ENCODE measurements around the gene PARP11.

The PARP11 gene

GRCh38 chr12:3872800-3873636 lies at the start of gene PARP11:
Gene PARP11 (minus strand): TSS chr12:3873399. CDS start chr12:3873229, 170 bp downstream.
- H3K27ac ChIP-seq (ENCODE audit: low read depth, low read length), result peak within 1 kb of the TSS; percentile 77

GRCh38 chr12:3922033-3922432 lies 48.8 kb upstream of the PARP11 start:
- H3K79me2 ChIP-seq (ENCODE audit: control insufficient read depth, insufficient read depth, low read length, unreplicated experiment), result no peaks in the 10 kb centered on the region
- no peaks in the 10 kb centered on the region for H3K36me3 ChIP-seq (ENCODE audit: insufficient read depth, low read length)
- H3K4me3 ChIP-seq (ENCODE audit: low read depth, low read length), result no peak overlapping the region
- H3K4me1 ChIP-seq (ENCODE audit: control insufficient read depth, insufficient read depth, low read length, unreplicated experiment), result no peaks in the 10 kb centered on the region
- no peak overlapping the region for H3K27ac ChIP-seq (ENCODE audit: low read depth, low read length)
- H2AFZ ChIP-seq (ENCODE audit: low read length, unreplicated experiment), result no peak overlapping the region
- peaks cover 92% of the 10 kb centered on the region for H3K27me3 ChIP-seq (ENCODE audit: insufficient read depth, low read length)

More at GRCh38 chr12:3872800-3873636, at the start of gene PARP11:
- Histone ChIP-seq H3K27me3 (ENCODE audit: insufficient read depth, low read length) (peaks cover 17% of the 10 kb centered on the region; the same call in 1 of the 2 replicates), H2AFZ (ENCODE audit: low read length, unreplicated experiment) (peak within 1 kb of the TSS; percentile 98), H3K36me3 (ENCODE audit: insufficient read depth, low read length) (no peaks in the 10 kb centered on the region), H3K4me1 (ENCODE audit: control insufficient read depth, insufficient read depth, low read length, unreplicated experiment) (peaks cover 4% of the 10 kb centered on the region), H3K4me3 (ENCODE audit: low read depth, low read length) (peak within 1 kb of the TSS; percentile 90), H3K79me2 (ENCODE audit: control insufficient read depth, insufficient read depth, low read length, unreplicated experiment) (peaks cover 11% of the 10 kb centered on the region)

GRCh38 chr12:3921526-3921925 lies 48.3 kb upstream of the PARP11 start:
- Histone ChIP-seq H3K79me2 (ENCODE audit: control insufficient read depth, insufficient read depth, low read length, unreplicated experiment) (no peaks in the 10 kb centered on the region), H3K27ac (ENCODE audit: low read depth, low read length) (no peak overlapping the region), H3K36me3 (ENCODE audit: insufficient read depth, low read length) (no peaks in the 10 kb centered on the region), H2AFZ (ENCODE audit: low read length, unreplicated experiment) (no peak overlapping the region), H3K4me3 (ENCODE audit: low read depth, low read length) (no peak overlapping the region), H3K4me1 (ENCODE audit: control insufficient read depth, insufficient read depth, low read length, unreplicated experiment) (no peaks in the 10 kb centered on the region), H3K27me3 (ENCODE audit: insufficient read depth, low read length) (peaks cover 88% of the 10 kb centered on the region)

- H3K27me3 ChIP-seq (ENCODE audit: insufficient read depth, low read length), result peaks cover 88% of the 10 kb centered on the region
- no peak overlapping the region for H3K4me3 ChIP-seq (ENCODE audit: low read depth, low read length)
- no peaks in the 10 kb centered on the region for H3K4me1 ChIP-seq (ENCODE audit: control insufficient read depth, insufficient read depth, low read length, unreplicated experiment)
- H3K79me2 ChIP-seq (ENCODE audit: control insufficient read depth, insufficient read depth, low read length, unreplicated experiment), result no peaks in the 10 kb centered on the region
- no peaks in the 10 kb centered on the region for H3K36me3 ChIP-seq (ENCODE audit: insufficient read depth, low read length)
- no peak overlapping the region for H2AFZ ChIP-seq (ENCODE audit: low read length, unreplicated experiment)
- no peak overlapping the region for H3K27ac ChIP-seq (ENCODE audit: low read depth, low read length)
These were observed 47.9 kb upstream of the PARP11 start for GRCh38 chr12:3921151-3921471.

GRCh38 chr12:3920351-3921150 lies 47.4 kb upstream of the PARP11 start:
- Histone ChIP-seq H3K4me3 (ENCODE audit: low read depth, low read length) (no peak overlapping the region), H3K27me3 (ENCODE audit: insufficient read depth, low read length) (peaks cover 87% of the 10 kb centered on the region), H3K4me1 (ENCODE audit: control insufficient read depth, insufficient read depth, low read length, unreplicated experiment) (no peaks in the 10 kb centered on the region), H3K36me3 (ENCODE audit: insufficient read depth, low read length) (no peaks in the 10 kb centered on the region), H2AFZ (ENCODE audit: low read length, unreplicated experiment) (no peak overlapping the region), H3K79me2 (ENCODE audit: control insufficient read depth, insufficient read depth, low read length, unreplicated experiment) (no peaks in the 10 kb centered on the region), H3K27ac (ENCODE audit: low read depth, low read length) (no peak overlapping the region)

GRCh38 chr12:3913278-3913677 lies 40.1 kb upstream of the PARP11 start:
- Histone ChIP-seq H3K27ac (ENCODE audit: low read depth, low read length) (no peak overlapping the region), H3K4me1 (ENCODE audit: control insufficient read depth, insufficient read depth, low read length, unreplicated experiment) (no peaks in the 10 kb centered on the region), H2AFZ (ENCODE audit: low read length, unreplicated experiment) (no peak overlapping the region), H3K27me3 (ENCODE audit: insufficient read depth, low read length) (peaks cover 38% of the 10 kb centered on the region), H3K4me3 (ENCODE audit: low read depth, low read length) (no peak overlapping the region), H3K79me2 (ENCODE audit: control insufficient read depth, insufficient read depth, low read length, unreplicated experiment) (no peaks in the 10 kb centered on the region), H3K36me3 (ENCODE audit: insufficient read depth, low read length) (no peaks in the 10 kb centered on the region)

GRCh38 chr12:3912863-3913262 lies 39.7 kb upstream of the PARP11 start:
- Histone ChIP-seq H3K4me3 (ENCODE audit: low read depth, low read length) (no peak overlapping the region), H3K4me1 (ENCODE audit: control insufficient read depth, insufficient read depth, low read length, unreplicated experiment) (no peaks in the 10 kb centered on the region), H3K79me2 (ENCODE audit: control insufficient read depth, insufficient read depth, low read length, unreplicated experiment) (no peaks in the 10 kb centered on the region), H3K27me3 (ENCODE audit: insufficient read depth, low read length) (peaks cover 40% of the 10 kb centered on the region; the same call in 1 of the 2 replicates), H3K36me3 (ENCODE audit: insufficient read depth, low read length) (no peaks in the 10 kb centered on the region), H3K27ac (ENCODE audit: low read depth, low read length) (no peak overlapping the region), H2AFZ (ENCODE audit: low read length, unreplicated experiment) (no peak overlapping the region)

- no peak overlapping the region for H2AFZ ChIP-seq (ENCODE audit: low read length, unreplicated experiment)
- no peaks in the 10 kb centered on the region for H3K4me1 ChIP-seq (ENCODE audit: control insufficient read depth, insufficient read depth, low read length, unreplicated experiment)
- peaks cover 40% of the 10 kb centered on the region; the same call in 1 of the 2 replicates for H3K27me3 ChIP-seq (ENCODE audit: insufficient read depth, low read length)
- H3K27ac ChIP-seq (ENCODE audit: low read depth, low read length), result no peak overlapping the region
- H3K4me3 ChIP-seq (ENCODE audit: low read depth, low read length), result no peak overlapping the region
- H3K79me2 ChIP-seq (ENCODE audit: control insufficient read depth, insufficient read depth, low read length, unreplicated experiment), result no peaks in the 10 kb centered on the region
- H3K36me3 ChIP-seq (ENCODE audit: insufficient read depth, low read length), result no peaks in the 10 kb centered on the region
These were observed 38.2 kb upstream of the PARP11 start for GRCh38 chr12:3911409-3911808.

GRCh38 chr12:3905664-3906063 lies 32.5 kb upstream of the PARP11 start:
- Histone ChIP-seq H3K27me3 (ENCODE audit: insufficient read depth, low read length) (peaks cover 42% of the 10 kb centered on the region), H3K79me2 (ENCODE audit: control insufficient read depth, insufficient read depth, low read length, unreplicated experiment) (no peaks in the 10 kb centered on the region), H2AFZ (ENCODE audit: low read length, unreplicated experiment) (no peak overlapping the region), H3K4me1 (ENCODE audit: control insufficient read depth, insufficient read depth, low read length, unreplicated experiment) (no peaks in the 10 kb centered on the region), H3K4me3 (ENCODE audit: low read depth, low read length) (no peak overlapping the region), H3K27ac (ENCODE audit: low read depth, low read length) (no peak overlapping the region), H3K36me3 (ENCODE audit: insufficient read depth, low read length) (no peaks in the 10 kb centered on the region)

GRCh38 chr12:3904999-3905398 lies 31.8 kb upstream of the PARP11 start:
- no peaks in the 10 kb centered on the region for H3K4me1 ChIP-seq (ENCODE audit: control insufficient read depth, insufficient read depth, low read length, unreplicated experiment)
- peaks cover 42% of the 10 kb centered on the region for H3K27me3 ChIP-seq (ENCODE audit: insufficient read depth, low read length)
- no peaks in the 10 kb centered on the region for H3K79me2 ChIP-seq (ENCODE audit: control insufficient read depth, insufficient read depth, low read length, unreplicated experiment)
- H3K36me3 ChIP-seq (ENCODE audit: insufficient read depth, low read length), result no peaks in the 10 kb centered on the region
- no peak overlapping the region for H2AFZ ChIP-seq (ENCODE audit: low read length, unreplicated experiment)
- H3K27ac ChIP-seq (ENCODE audit: low read depth, low read length), result no peak overlapping the region
- H3K4me3 ChIP-seq (ENCODE audit: low read depth, low read length), result no peak overlapping the region

Data from ACC112 (cell line).